Esophagus squamous epithelium (tissue), 5 donors: Measurements from ENCODE around the gene FBXL19. TPM values are rescaled to one million over a fixed set of nuclear protein-coding genes. Genes with fewer than 3 reads are reported as not detected.

ENCODE experiments used
- DNase-seq: peaks from one replicate; lab custom pipeline; 2025; lab: John Stamatoyannopoulos, UW
- H3K27ac ChIP-seq, 4 donors: fragments of 200-600 bp; sonication (generic); one replicate each; pipeline ENCODE4 v1.5.1; 2016 to 2019; ENCODE audit warnings: mild to moderate bottlenecking in 1 of 4
- H3K27me3 ChIP-seq, 4 donors: fragments of 200-600 bp; sonication (generic); 1 replicate in 3 of 4; 2 replicates in 1 of 4; pipeline versions ENCODE4 v1.5.1 to v1.6.0; 2017 to 2021; ENCODE audit warnings: antibody characterized with exemption in 1 of 4
- H3K36me3 ChIP-seq, 3 donors: fragments of 200-600 bp; sonication (generic); one replicate each; pipeline ENCODE4 v1.5.1; 2016 to 2019
- H3K4me1 ChIP-seq, 3 donors: fragments of 200-600 bp; sonication (generic); one replicate each; pipeline ENCODE4 v1.5.1; 2017 to 2019
- H3K4me3 ChIP-seq, 4 donors: fragments of 200-600 bp; sonication (generic); 1 replicate in 3 of 4; 2 replicates in 1 of 4; pipeline ENCODE4 v1.5.1; 2016 to 2019; ENCODE audit warnings: mild to moderate bottlenecking in 2 of 4, moderate library complexity in 1 of 4
- H3K9me3 ChIP-seq, 3 donors: fragments of 200-600 bp; sonication (generic); one replicate each; pipeline ENCODE4 v1.5.1; 2016 to 2019
- POLR2A ChIP-seq, 4 donors: fragments of 450-650 bp; IDR thresholded peaks; one replicate each; pipeline ENCODE4 v1.6.1; 2017; ENCODE audit warnings: antibody characterized with exemption in 4 of 4, mild to moderate bottlenecking in 4 of 4, moderate library complexity in 3 of 4
- WGBS, 2 donors: methylation state at CpG; one replicate each; pipeline ENCODE4 v1.1.5; 2018; 5-methylcytosine and 5-hydroxymethylcytosine counted together
- intact Hi-C: fragments of 100-400 bp; cut with DNase I; formaldehyde crosslinking; loops from one replicate; pipeline ENCODE4 v1.15.0; 2022
- total RNA-seq, 4 donors: library from RNA; depleted of rRNA; stranded (reverse); fragments of >200 nt; gene quantifications; one replicate each; pipeline ENCODE4 v1.1.0, GENCODE V29; 2016
- TF ChIP-seq, protein P1 (sequence below), 6 experiments: fragments of 450-650 bp in 4 of 6; fragments of 200-600 bp in 2 of 6; sonication (generic) in 2 of 6; IDR thresholded peaks; one replicate each; pipeline ENCODE4 v1.5.1; 2016 to 2019; ENCODE audit warnings: antibody characterized with exemption in 6 of 6, mild to moderate bottlenecking in 4 of 6, moderate library complexity in 4 of 6
- donor health status: DM: yes; HTN: yes; CAD: no.

FBXL19 gene
- total RNA-seq, 4 donors from 2014 or later = 17.0 to 28.7 (median 25.1) TPM

DNA sequence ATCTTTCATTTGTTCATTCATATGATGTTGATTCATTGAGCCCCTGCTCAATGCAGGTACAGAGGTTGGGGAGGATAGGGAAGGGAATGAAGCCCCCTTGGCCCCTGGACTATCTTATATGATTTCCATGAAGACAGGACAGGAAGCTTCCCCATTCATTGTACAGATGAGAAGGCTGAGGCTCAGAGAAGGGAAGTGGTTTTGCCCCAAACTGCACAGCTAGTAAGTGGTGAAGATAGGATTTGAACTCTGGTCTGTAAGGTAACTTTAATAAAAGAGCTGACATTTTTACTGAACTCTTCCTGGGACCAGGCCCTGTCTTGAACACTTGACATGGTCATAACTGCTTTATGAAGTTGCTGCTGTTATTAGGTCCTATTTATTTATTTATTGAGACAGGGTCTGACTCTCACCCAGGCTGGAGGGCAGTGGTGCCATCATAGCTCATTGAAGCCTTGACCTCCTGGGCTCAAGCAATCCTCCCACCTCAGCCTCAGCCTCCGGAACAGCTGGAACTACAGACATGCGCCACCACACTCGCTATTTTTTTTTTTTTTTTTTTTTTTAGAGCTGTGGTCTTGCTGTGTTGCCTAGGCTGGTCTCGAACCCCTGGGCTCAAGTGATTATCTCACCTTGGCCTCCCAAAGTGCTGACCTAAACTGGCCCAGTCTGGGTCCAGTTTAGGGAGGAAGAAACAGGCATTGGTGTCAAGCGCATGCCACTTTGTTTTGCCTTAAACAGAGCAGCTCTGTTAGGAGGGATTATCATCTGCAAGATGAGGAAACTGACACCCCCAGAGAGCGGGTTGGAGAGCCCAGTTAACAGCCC lies 22.0 kb upstream of the FBXL19 start:
- peaks cover 21 to 52% (median 26%) of the 10 kb centered on the region in 3 donors for H3K4me1 ChIP-seq
- peak overlapping the region; percentile 47 to 79 (median 54) for H3K4me3 ChIP-seq
- DNase-seq = no peak
- no peaks in the 10 kb centered on the region for H3K27me3 ChIP-seq
- TF ChIP-seq, protein P1, sequence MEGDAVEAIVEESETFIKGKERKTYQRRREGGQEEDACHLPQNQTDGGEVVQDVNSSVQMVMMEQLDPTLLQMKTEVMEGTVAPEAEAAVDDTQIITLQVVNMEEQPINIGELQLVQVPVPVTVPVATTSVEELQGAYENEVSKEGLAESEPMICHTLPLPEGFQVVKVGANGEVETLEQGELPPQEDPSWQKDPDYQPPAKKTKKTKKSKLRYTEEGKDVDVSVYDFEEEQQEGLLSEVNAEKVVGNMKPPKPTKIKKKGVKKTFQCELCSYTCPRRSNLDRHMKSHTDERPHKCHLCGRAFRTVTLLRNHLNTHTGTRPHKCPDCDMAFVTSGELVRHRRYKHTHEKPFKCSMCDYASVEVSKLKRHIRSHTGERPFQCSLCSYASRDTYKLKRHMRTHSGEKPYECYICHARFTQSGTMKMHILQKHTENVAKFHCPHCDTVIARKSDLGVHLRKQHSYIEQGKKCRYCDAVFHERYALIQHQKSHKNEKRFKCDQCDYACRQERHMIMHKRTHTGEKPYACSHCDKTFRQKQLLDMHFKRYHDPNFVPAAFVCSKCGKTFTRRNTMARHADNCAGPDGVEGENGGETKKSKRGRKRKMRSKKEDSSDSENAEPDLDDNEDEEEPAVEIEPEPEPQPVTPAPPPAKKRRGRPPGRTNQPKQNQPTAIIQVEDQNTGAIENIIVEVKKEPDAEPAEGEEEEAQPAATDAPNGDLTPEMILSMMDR (IDR thresholded peaks at IDR 0.05) = no peak
- TF ChIP-seq POLR2A (IDR thresholded peaks at IDR 0.05) = no peak
- H3K9me3 ChIP-seq = no peaks in the 10 kb centered on the region
- WGBS, 2 donors = 41 to 54% methylated on average over 4 to 6 of the region's 6 CpGs
- intact Hi-C loops = no loop called here
- H3K27ac ChIP-seq = peak overlapping the region; percentile 74 to 97 (median 88)
- no peaks in the 10 kb centered on the region for H3K36me3 ChIP-seq

DNA sequence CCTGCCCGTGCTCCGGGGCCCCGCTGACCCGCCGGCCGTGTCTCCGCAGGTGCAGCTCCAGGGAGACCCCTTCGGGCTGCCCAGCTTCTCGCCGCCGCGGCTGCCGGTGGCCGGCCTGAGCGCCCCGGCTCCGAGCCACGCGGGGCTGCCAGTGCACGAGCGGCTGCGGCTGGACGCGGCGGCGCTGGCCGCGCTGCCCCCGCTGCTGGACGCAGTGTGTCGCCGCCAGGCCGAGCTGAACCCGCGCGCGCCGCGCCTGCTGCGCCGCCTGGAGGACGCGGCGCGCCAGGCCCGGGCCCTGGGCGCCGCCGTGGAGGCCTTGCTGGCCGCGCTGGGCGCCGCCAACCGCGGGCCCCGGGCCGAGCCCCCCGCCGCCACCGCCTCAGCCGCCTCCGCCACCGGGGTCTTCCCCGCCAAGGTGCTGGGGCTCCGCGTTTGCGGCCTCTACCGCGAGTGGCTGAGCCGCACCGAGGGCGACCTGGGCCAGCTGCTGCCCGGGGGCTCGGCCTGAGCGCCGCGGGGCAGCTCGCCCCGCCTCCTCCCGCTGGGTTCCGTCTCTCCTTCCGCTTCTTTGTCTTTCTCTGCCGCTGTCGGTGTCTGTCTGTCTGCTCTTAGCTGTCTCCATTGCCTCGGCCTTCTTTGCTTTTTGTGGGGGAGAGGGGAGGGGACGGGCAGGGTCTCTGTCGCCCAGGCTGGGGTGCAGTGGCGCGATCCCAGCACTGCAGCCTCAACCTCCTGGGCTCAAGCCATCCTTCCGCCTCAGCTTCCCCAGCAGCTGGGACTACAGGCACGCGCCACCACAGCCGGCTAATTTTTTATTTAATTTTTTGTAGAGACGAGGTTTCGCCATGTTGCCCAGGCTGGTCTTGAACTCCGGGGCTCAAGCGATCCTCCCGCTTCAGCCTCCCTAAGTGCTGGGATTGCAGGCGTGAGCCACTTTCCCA lies 21.1 kb upstream of the FBXL19 start:
- 24 to 29% methylated on average over 30 to 34 of the region's 99 CpGs for WGBS, 2 donors
- no peaks in the 10 kb centered on the region for H3K27me3 ChIP-seq
- DNase-seq = no peak
- intact Hi-C loops = no loop called here
- no peaks in the 10 kb centered on the region for H3K36me3 ChIP-seq
- H3K4me3 ChIP-seq = peak overlapping the region; percentile 47 to 79 (median 54)
- TF ChIP-seq, protein P1 (IDR thresholded peaks at IDR 0.05) = peak in 4 of 6 experiments; percentile 18 to 65 (median 50)
- TF ChIP-seq POLR2A (IDR thresholded peaks at IDR 0.05) = no peak
- H3K4me1 ChIP-seq = peaks cover 18 to 43% (median 20%) of the 10 kb centered on the region in 3 donors
- H3K9me3 ChIP-seq = no peaks in the 10 kb centered on the region
- peak overlapping the region; percentile 84 to 97 (median 88) for H3K27ac ChIP-seq

DNA sequence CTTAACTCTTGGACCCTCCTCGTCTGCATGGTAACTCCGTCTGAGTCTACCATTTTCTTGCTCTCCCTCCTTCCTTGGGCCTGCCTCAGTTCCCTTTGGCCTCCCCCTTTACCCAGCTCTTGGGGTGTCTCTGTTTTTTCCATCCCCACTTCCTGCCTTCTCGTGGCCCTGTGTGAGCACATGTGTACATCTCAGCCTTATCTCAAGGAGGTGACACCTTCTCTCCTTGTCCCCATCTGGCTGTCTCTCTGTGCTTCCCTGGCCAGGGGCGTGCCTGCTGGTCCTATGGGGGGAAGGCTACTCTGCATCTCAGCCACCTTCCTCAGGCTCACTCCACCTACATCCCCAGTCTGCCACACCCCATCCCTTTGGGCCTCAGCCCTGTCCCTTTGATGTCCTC lies 20.4 kb upstream of the FBXL19 start:
- Histone ChIP-seq H3K27ac (peak overlapping the region; percentile 84 to 97 (median 88)), H3K4me3 (peak overlapping the region in 2 of 4 donors; percentile 56 to 79), H3K4me1 (peaks cover 16 to 38% (median 18%) of the 10 kb centered on the region in 3 donors), H3K27me3 (no peaks in the 10 kb centered on the region), H3K36me3 (no peaks in the 10 kb centered on the region), H3K9me3 (no peaks in the 10 kb centered on the region)
- no peak for TF ChIP-seq POLR2A (IDR thresholded peaks at IDR 0.05)
- TF ChIP-seq, protein P1 (IDR thresholded peaks at IDR 0.05) = no peak
- 70 to 74% methylated on average over 4 of the region's 4 CpGs for WGBS, 2 donors
- no peak for DNase-seq
- intact Hi-C loops = no loop called here

DNA sequence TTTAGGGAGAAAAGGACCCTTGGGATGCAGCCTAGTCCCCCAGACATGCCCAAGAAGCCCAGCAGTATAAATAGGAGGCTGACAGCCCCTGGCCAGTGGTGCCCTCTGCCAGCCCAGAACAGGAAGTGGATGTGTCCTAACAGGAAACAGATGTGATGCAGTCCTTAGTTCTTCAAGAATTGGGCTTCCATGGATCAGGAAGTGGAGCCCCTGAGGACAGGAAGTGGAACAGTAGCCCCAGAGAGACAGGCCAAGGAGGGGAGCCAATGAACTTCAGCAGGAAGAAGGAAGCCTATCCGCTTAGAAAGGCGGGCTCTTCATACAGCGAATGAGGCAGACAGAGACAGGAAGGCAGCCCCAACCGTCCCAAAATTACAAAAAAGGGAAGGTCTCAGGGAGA lies 19.8 kb upstream of the FBXL19 start:
- Histone ChIP-seq H3K9me3 (no peaks in the 10 kb centered on the region), H3K27me3 (no peaks in the 10 kb centered on the region), H3K4me3 (no peak overlapping the region), H3K4me1 (peaks cover 16 to 38% (median 18%) of the 10 kb centered on the region in 3 donors), H3K36me3 (no peaks in the 10 kb centered on the region), H3K27ac (peak overlapping the region; percentile 83 to 91 (median 84))
- DNase-seq = no peak
- intact Hi-C loops = no loop called here
- TF ChIP-seq POLR2A (IDR thresholded peaks at IDR 0.05) = no peak
- TF ChIP-seq, protein P1 (IDR thresholded peaks at IDR 0.05) = no peak
- 53 to 83% methylated on average over 4 of the region's 4 CpGs for WGBS, 2 donors
